ENCODE data around the gene DMRTA1. TPM values are rescaled to one million over a fixed set of nuclear protein-coding genes. Genes with fewer than 3 reads are reported as not detected.

Gene DMRTA1
- total RNA-seq, 1 donor from 2014 or later = not detected

DNA sequence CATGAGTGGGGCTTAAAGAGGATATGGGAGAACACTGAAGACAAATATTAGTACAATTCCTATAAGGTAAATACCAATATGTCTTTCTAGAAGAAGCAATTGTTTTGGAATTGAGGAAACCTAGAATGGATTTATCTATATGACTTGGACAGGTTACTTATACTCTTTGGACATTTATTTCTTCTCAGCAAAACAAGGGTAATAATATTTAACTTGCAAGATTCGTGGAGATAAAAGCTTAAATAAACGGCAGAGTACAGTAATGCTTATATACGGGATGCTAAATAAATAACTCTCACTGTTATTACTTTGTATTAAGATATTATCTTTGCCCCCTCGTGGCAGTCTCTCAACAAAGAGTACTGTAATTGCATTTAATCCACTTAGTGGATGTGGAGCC lies 8.6 kb downstream of the DMRTA1 start:
- intact Hi-C loops (cut with micrococcal nuclease) = loop anchor here (10.0 kb wide), 1 partner anchor 450 kb away; the partner anchor contains the start of gene CDKN2B

DNA sequence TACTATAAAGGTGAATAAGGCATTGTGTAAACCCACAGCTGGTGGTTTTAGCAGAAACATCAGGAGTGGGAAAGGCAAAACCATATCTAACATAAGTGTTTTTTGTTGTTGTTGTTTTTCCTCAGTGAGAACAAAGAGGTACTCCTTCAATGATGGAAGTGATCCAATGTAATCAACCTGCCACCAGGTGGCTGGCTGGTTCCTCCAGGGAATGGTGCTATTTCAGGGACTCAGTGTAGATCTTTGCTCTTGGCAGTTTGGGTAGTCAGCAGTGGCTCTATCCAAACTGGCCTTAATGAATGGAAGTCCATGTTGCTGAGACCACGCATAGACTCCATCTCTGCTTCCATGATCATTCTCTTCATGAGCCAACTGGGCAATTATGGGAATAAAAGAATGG lies 10.8 kb downstream of the DMRTA1 start:
- intact Hi-C loops (cut with micrococcal nuclease) = loop anchor here (10.0 kb wide), 1 partner anchor 453 kb away; the partner anchor contains the start of gene CDKN2B

DNA sequence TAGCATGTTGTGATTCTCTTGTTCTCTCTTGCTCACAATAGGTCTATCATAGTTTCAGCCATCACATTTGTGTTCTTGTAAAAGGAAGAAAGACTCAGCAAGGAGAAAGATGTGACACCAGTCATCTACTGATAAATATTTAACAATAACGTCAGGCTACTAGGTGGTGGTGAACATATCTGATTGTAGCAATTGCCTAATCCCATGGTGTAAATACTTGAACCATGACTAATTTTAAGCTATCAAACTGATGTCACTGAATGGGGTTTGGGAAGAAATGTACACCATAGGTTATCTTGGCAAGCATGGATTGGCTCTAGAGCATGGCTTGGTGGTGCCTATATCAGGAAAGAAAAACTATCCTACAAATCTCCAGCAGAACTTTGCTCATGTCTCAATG lies 16.6 kb downstream of the DMRTA1 start:
- intact Hi-C loops (cut with micrococcal nuclease) = no loop called here

DNA sequence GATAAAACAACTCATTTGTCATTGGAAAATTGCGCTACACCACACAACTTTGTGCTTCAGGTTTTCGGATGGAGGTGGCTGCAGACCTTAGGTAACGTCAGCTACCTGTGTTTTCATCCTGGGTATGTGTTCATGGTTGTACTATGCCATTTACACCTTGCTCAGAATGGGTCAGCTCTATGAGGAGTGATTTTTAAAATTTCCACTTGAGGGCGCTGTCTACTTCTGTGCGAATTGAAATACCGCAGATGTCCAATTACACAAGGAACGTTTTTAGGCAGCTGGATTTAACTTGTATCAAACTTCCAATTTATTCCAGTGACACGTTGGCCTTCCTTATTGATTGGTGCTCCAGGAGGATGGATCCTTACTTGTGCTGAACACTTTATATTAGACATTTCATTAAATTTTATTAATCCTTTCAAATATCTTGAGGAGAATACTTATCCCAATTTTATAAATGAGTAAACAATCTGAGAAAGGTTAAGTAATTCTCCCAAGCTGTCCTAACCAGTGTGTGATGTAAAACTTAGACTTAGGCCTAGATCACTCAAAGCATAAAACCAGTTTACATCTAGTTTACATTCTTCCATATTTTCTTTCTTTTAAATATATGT lies 23.4 kb downstream of the DMRTA1 start:
- intact Hi-C loops (cut with micrococcal nuclease) = no loop called here

DNA sequence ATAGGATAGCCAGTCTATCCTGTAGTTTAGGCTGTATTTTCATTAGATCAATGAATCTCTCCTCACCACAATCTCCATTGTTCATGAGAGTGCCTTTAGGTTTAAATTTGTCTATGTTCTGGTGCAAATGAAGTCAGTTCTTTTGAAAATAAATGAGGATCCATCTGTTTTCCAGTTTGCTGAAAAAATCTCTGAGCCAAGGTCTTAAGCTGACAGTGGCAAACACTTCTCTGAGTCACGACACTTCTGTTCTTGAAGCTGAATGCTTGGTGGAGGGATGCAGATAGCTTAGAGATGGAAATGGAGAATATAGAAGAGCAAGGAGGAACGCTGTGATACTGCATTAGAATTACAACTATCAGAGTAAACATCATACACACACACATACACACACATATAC lies 34.9 kb downstream of the DMRTA1 start:
- intact Hi-C loops (cut with micrococcal nuclease) = no loop called here

DNA sequence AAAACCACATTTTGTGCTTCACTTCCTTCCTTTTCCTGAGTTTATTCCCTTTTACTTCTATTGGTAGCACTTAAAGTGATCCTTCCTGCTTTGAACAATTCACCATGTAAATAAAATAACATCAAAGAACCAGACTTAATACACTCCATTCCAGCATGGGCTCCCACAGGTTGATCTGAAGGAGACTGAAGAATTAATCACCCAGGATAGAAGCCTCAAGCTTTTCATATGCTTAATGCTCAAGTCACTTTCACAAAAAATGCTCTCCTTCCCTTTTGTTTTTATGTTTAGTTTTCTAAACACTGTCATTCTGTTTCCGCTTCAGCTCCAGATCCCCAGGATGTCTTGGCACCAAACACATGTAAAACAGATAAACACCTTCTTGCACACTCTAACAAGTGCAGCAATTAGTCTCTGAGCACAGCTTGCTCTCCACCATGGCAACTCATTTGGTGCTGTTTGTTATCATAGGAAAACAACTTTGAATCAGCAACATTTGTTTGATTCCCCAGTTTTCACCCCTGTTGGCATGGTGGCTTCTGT lies 37.0 kb downstream of the DMRTA1 start:
- intact Hi-C loops (cut with micrococcal nuclease) = no loop called here

DNA sequence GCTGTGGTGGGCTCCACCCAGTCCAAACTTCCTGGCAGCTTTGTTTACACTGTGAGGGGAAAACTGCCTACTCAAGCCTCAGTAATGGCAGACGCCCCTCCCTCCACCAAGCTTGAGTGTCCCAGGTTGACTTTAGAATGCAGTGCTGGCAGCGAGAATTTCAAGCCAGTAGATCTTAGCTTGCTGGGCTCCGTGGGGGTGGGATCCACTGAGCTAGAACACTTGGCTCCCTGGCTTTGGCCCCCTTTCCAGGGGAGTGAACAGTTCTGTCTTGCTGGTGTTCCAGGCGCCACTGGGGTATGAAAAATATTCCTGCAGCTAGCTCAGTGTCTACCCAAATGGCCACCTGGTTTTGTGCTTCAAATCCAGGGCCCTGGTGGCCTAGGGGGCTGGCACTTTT lies 49.6 kb downstream of the DMRTA1 start:
- intact Hi-C loops (cut with micrococcal nuclease) = loop anchor here (1.0 kb wide), 1 partner anchor 8 kb away; no protein-coding TSS in a partner anchor
